PFSK-1 (cell line): ENCODE measurements around the gene GPR158.

Source experiments
- FOXP2 ChIP-seq: optimal IDR thresholded peaks from 2 replicates; pipeline ENCODE3; 2011; ENCODE audit warnings: borderline replicate concordance, control low read depth, inconsistent platforms; ENCODE audit not compliant: insufficient read depth; ENCODE audit errors: extremely low read length, extremely low read depth
- POLR2AphosphoS5 ChIP-seq: IDR thresholded peaks from 2 replicates; pipeline ENCODE4 v1.6.1; 2012; ENCODE audit warnings: low read depth, mild to moderate bottlenecking, control low read depth, low read length, moderate library complexity
- SIN3A ChIP-seq: IDR thresholded peaks from 2 replicates; pipeline ENCODE4 v1.6.1; 2012; ENCODE audit warnings: mild to moderate bottlenecking, low read length, moderate library complexity, borderline replicate concordance; ENCODE audit not compliant: insufficient read depth
- TAF1 ChIP-seq: IDR thresholded peaks from 2 replicates; pipeline ENCODE4 v1.6.1; 2012; ENCODE audit warnings: low read length, control low read depth, borderline replicate concordance; ENCODE audit not compliant: insufficient read depth
- TF ChIP-seq, protein P1 (sequence below), 2 experiments: IDR thresholded peaks; 2 replicates each; pipeline versions ENCODE4 v1.6.1 to v1.8.0; 2011 to 2012; ENCODE audit warnings: low read depth in 2 of 2, low read length in 2 of 2, control low read depth in 1 of 2, inconsistent platforms in 1 of 2, mild to moderate bottlenecking in 1 of 2, moderate library complexity in 1 of 2; ENCODE audit not compliant: insufficient read depth in 1 of 2

DNA sequence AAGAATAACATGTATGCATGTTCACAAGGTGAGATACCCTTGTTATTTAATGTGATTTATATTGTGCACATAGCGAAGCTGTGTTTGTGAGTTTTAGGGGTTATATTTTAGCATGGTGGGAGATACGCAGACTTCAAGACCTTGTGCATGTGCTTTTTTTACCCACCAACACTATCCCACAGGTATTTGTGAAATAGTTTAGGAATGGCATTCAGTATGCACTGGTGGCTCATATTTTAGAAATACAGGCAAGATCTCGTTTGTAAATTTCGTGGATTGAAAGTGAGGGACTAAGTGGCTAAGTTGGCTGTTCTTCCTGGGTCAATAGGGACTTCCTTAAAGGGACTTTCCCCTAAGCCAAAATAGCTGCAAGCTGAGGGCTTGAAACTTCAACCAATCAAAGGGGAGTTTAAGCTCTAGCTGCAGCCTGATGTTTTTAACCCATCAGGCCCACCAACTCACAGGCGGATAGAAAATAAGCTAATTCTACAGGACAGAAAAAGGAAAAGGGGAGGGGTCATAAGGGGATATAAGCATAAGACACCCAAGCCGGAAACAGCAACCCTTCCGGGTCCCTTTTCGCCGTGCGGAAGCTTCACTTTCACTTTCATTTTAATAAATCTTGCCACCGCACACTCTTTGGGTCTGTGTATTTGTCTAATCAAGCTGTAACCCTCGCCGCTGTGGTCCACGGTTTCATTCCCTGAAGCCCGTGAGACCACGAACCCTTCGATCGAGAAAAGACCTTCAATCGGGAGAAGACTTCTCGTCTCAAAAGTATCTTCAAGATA lies 291.0 kb downstream of the GPR158 start:
- TF ChIP-seq POLR2AphosphoS5 (no peak), TAF1 (no peak), SIN3A (no peak), FOXP2 (no peak)
- TF ChIP-seq, protein P1, sequence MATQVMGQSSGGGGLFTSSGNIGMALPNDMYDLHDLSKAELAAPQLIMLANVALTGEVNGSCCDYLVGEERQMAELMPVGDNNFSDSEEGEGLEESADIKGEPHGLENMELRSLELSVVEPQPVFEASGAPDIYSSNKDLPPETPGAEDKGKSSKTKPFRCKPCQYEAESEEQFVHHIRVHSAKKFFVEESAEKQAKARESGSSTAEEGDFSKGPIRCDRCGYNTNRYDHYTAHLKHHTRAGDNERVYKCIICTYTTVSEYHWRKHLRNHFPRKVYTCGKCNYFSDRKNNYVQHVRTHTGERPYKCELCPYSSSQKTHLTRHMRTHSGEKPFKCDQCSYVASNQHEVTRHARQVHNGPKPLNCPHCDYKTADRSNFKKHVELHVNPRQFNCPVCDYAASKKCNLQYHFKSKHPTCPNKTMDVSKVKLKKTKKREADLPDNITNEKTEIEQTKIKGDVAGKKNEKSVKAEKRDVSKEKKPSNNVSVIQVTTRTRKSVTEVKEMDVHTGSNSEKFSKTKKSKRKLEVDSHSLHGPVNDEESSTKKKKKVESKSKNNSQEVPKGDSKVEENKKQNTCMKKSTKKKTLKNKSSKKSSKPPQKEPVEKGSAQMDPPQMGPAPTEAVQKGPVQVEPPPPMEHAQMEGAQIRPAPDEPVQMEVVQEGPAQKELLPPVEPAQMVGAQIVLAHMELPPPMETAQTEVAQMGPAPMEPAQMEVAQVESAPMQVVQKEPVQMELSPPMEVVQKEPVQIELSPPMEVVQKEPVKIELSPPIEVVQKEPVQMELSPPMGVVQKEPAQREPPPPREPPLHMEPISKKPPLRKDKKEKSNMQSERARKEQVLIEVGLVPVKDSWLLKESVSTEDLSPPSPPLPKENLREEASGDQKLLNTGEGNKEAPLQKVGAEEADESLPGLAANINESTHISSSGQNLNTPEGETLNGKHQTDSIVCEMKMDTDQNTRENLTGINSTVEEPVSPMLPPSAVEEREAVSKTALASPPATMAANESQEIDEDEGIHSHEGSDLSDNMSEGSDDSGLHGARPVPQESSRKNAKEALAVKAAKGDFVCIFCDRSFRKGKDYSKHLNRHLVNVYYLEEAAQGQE (IDR thresholded peaks at IDR 0.05; ENCODE audit: insufficient read depth in 1 of 2, low read depth in 2 of 2, low read length in 2 of 2), result no peak
